Central memory CD8-positive, alpha-beta T cell (primary cell): ENCODE results near the gene CCNL1.

Source experiments
- ATAC-seq: fragments of 150-1000 bp; cut with Tn5 transposase; replicated peaks from 2 replicates; pipeline ENCODE4 v1.10.0; 2022; ENCODE audit warnings: mild to moderate bottlenecking, moderate FRiP score, moderate number of reproducible peaks; ENCODE audit not compliant: poor library complexity, severe bottlenecking; ENCODE audit errors: extremely low read depth
- DNase-seq, 2 donors: peaks; one replicate each; pipeline ENCODE4 v3.0.0; 2021; ENCODE audit warnings: low spot score in 2 of 2
- H3K27ac Mint-ChIP-seq: one replicate; pipeline ENCODE4 v1.8.0; 2022; ENCODE audit warnings: low read depth, mild to moderate bottlenecking, moderate library complexity, mixed read lengths
- H3K27me3 Mint-ChIP-seq: one replicate; pipeline ENCODE4 v1.8.0; 2022; ENCODE audit warnings: mixed read lengths
- H3K36me3 Mint-ChIP-seq: one replicate; pipeline ENCODE4 v1.8.0; 2022; ENCODE audit warnings: mild to moderate bottlenecking, moderate library complexity, mixed read lengths; ENCODE audit not compliant: insufficient read depth
- H3K4me1 Mint-ChIP-seq: one replicate; pipeline ENCODE4 v1.8.0; 2022; ENCODE audit warnings: mixed read lengths
- H3K4me3 Mint-ChIP-seq: one replicate; pipeline ENCODE4 v1.8.0; 2022; ENCODE audit warnings: mild to moderate bottlenecking, moderate library complexity, mixed read lengths
- H3K9me3 Mint-ChIP-seq: one replicate; pipeline ENCODE4 v1.8.0; 2022; ENCODE audit warnings: mixed read lengths

Gene CCNL1

DNA sequence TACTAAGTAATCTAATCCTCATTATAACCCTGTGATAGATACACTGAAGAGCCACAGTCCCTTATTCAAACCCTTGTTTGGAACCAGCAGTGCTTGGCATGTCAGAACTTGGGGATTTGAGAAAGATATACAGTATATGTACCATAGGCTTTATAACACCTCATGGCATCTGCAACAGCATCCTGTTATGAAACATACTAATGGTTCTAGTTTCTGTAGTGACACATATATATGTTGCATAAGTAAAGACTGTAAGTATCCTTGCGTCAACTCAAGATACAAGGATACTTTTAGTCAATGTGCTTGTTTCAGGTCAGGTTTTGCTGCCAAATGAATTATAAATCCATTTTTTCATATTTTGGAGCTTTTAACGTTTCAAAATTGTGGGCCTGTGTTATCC lies 58.5 kb downstream of the CCNL1 start:
- ATAC-seq (no peak), DNase-seq (no peak)
- no peaks in the 10 kb centered on the region for H3K9me3 Mint-ChIP-seq
- no peak overlapping the region for H3K4me3 Mint-ChIP-seq
- peaks cover 25% of the 10 kb centered on the region for H3K4me1 Mint-ChIP-seq
- H3K36me3 Mint-ChIP-seq = no peaks in the 10 kb centered on the region
- no peak overlapping the region for H3K27ac Mint-ChIP-seq
- H3K27me3 Mint-ChIP-seq = no peaks in the 10 kb centered on the region

DNA sequence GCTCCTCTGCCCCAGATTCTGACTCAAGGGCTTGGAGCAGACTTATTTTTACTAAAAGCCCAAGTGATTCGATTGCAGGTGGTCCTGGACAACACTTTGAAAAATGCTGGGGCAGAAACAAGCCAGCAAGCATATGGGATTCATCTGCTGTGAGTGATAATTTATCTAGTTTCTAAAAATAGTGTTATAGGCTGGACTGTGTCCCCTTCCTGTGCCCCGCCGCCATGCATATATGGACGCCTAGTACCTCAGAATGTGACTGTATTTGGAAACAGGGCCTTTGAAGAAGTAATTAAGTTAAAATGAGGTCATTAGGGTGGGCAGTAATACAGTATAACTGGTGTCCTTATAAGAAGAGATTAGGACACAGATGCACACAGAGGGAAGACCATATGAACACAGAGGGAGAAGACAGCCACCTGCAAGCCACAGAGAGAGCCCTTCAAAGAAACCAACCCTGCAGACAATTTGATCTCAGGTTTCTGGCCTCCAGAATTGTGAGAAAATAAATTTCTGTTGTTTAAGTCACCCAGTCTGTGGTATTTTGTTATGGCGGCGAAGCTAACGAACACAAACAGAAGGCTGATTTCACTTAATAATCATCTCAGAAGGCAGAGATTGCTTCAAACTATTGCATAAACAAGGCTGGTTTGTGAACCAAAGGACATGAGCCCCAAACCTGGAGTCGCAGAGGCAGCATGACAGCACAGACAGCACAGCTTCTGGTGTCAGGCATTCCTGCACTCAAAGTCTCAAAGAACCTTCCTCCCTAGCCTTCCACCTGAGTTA lies 59.1 kb downstream of the CCNL1 start:
- Mint-ChIP-seq H3K27ac (no peak overlapping the region), H3K9me3 (no peaks in the 10 kb centered on the region), H3K36me3 (no peaks in the 10 kb centered on the region), H3K27me3 (no peaks in the 10 kb centered on the region), H3K4me3 (no peak overlapping the region), H3K4me1 (peaks cover 25% of the 10 kb centered on the region)
- DNase-seq = no peak
- ATAC-seq = no peak

DNA sequence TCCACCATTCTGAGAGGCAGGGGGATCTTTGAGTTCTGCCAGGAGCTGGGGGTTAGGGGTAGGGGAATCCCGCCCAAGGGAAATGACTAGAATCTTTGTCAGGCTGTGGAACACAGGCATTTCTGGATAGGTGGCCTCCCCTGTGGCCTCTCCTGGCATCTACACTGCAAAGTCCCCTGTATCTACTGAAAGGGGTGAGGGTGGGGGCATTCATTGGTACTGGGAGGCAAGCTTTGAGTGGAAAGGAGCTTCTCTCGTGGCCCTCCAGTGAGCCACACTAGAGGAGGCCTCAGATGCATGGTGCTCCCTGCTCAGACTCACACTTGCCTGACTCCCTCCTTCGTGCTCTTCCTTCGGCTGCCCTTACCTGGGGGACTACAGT lies 59.9 kb downstream of the CCNL1 start:
- Mint-ChIP-seq H3K27ac (no peak overlapping the region), H3K9me3 (no peaks in the 10 kb centered on the region), H3K4me3 (no peak overlapping the region), H3K4me1 (peaks cover 20% of the 10 kb centered on the region), H3K36me3 (no peaks in the 10 kb centered on the region), H3K27me3 (no peaks in the 10 kb centered on the region)
- no peak for ATAC-seq
- DNase-seq = no peak

DNA sequence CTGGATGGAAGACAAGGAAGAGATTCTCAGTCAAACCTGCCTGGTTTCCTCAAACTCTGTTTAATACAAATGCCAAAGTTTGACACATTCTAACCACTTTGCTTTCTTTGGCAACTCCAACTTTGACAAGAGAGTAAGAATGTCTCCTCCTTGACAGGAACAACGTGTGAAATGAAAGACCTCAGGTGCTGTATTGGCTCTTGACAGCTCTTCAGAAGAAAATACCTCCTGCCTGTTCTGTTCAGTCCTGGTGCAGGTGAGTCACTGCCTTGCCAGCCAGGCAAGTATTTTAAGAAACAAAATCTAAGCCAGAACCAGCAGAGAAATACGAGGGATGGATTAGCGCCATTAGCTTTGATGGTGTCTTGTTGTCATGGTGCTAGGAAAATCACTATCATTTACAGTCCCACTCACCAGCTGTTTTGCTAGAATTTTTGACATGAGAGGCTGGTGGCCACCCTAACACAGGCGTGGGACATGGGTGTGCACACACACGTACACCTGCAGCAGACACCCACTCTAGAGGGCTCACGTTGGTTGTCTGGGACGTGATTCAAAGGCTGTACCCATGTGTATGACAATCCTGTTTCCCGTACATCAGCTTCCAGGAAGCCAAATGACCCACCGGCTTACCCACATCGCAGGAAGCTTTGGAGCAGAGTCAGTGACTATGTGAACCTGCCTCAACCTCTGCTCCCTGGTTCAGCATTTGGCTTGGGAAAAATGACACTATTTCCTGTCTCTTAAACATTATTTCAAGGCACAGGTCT lies 60.4 kb downstream of the CCNL1 start:
- ATAC-seq (no peak), DNase-seq (no peak)
- peaks cover 14% of the 10 kb centered on the region for H3K4me1 Mint-ChIP-seq
- no peaks in the 10 kb centered on the region for H3K9me3 Mint-ChIP-seq
- peak overlapping the region; percentile 13 for H3K27ac Mint-ChIP-seq
- H3K36me3 Mint-ChIP-seq = no peaks in the 10 kb centered on the region
- H3K27me3 Mint-ChIP-seq = no peaks in the 10 kb centered on the region
- H3K4me3 Mint-ChIP-seq = no peak overlapping the region

DNA sequence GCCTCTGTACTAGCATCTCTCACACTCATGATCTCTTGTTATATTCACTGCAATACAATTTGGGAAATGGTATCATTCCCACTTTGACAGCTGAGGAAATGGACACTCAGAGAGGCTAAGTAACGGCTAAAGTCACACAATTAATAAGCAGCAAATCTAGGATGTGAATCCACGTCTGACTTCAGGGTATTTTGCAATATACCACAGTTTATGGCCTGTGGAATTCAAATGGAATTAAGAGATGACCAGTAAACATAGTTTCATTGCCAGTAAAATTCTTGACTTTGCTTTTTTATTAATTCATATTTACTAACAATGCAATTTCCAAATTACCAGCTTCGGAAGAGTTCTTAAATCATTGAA lies 61.1 kb downstream of the CCNL1 start:
- no peaks in the 10 kb centered on the region for H3K27me3 Mint-ChIP-seq
- H3K36me3 Mint-ChIP-seq = no peaks in the 10 kb centered on the region
- ATAC-seq (no peak), DNase-seq (no peak)
- peak overlapping the region; percentile 13 for H3K27ac Mint-ChIP-seq
- H3K4me3 Mint-ChIP-seq = no peak overlapping the region
- no peaks in the 10 kb centered on the region for H3K9me3 Mint-ChIP-seq
- H3K4me1 Mint-ChIP-seq = peaks cover 9% of the 10 kb centered on the region

DNA sequence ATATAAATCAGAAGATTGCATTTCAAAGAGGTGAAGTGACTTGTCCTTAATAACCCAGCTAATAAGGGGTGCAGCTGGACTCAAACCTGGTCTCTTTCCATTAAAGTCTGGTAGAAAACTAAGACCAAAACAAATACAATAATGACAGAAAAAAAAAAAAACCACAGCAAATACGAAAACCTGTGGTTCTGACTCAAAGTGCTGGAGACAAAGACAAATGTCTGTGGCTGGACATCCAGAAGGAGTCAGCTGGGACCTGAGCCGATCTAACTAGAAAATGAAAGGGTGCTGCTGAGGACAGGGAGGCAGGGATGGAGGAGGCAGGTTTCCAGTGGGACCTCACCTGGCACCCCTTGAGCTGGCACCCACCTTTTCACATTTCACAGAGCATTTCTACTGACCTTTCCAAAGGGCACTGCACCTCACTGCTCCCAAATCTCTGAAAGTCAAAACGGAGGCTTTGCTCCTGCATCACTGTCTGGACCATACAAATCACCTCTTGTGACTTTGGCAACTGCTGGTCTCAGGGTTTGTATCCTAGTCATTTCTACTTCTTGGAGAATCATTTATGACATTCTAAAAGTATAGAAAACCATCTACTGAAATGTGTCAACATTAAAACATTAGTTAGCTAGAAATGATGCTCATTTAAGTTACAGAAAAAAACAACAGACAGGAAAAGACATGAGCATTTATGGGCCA lies 61.7 kb downstream of the CCNL1 start:
- peaks cover 4% of the 10 kb centered on the region for H3K4me1 Mint-ChIP-seq
- no peak overlapping the region for H3K4me3 Mint-ChIP-seq
- no peaks in the 10 kb centered on the region for H3K36me3 Mint-ChIP-seq
- no peaks in the 10 kb centered on the region for H3K27me3 Mint-ChIP-seq
- ATAC-seq (no peak), DNase-seq (no peak)
- no peaks in the 10 kb centered on the region for H3K9me3 Mint-ChIP-seq
- H3K27ac Mint-ChIP-seq = peak overlapping the region; percentile 13
